Spleen (tissue), 7 donors: Measurements from ENCODE around the gene SKI.

Experiments used
- CTCF ChIP-seq, 11 experiments: fragments of 200-600 bp in 7 of 11; fragments of 450-650 bp in 4 of 11; sonication (generic) in 4 of 11; IDR thresholded peaks in 8 of 11; conservative IDR thresholded peaks in 3 of 11; 1 replicate in 7 of 11; 2 replicates in 4 of 11; pipeline versions ENCODE4 v1.4.0 to v1.8.0; 2016 to 2021; ENCODE audit warnings: antibody characterized with exemption in 11 of 11, inconsistent platforms in 4 of 11, mild to moderate bottlenecking in 1 of 11
- POLR2AphosphoS5 ChIP-seq, 3 donors: sonication (generic); formaldehyde crosslinking; IDR thresholded peaks; one replicate each; pipeline ENCODE4 v1.5.1; 2017; ENCODE audit warnings: antibody characterized with exemption in 3 of 3
- donor health status: DM: no; HTN: no; CAD: no; lungs with moderate emphysema.
- donor health status: DM: no; HTN: no; CAD: no.
- donor health status: DM: no; HTN: no; CAD: no.

GRCh38 chr1:2294033-2294724 is 66.1 kb downstream of the SKI start:
- TF ChIP-seq CTCF (IDR thresholded peaks at IDR 0.05 in 8 of 11, conservative IDR thresholded peaks at IDR 0.05 in 3 of 11) = no peak
- peak in 1 of 3 donors; percentile 15 for TF ChIP-seq POLR2AphosphoS5 (IDR thresholded peaks at IDR 0.05)
